Upper lobe of left lung (tissue), 4 donors: Measurements from ENCODE around the gene ZNF407.

ENCODE experiments used
- CTCF ChIP-seq, 6 experiments: fragments of 450-650 bp in 4 of 6; fragments of 200-600 bp in 2 of 6; sonication (generic) in 2 of 6; IDR thresholded peaks; one replicate each; pipeline ENCODE4 v1.5.1; 2016 to 2019; ENCODE audit warnings: antibody characterized with exemption in 6 of 6
- POLR2A ChIP-seq, 4 donors: fragments of 450-650 bp; IDR thresholded peaks; one replicate each; pipeline ENCODE4 v1.5.1; 2016 to 2017; ENCODE audit warnings: antibody characterized with exemption in 4 of 4, mild to moderate bottlenecking in 2 of 4
- POLR2AphosphoS5 ChIP-seq, 2 donors: sonication (generic); formaldehyde crosslinking; IDR thresholded peaks; one replicate each; pipeline ENCODE4 v1.5.1; 2017; ENCODE audit warnings: antibody characterized with exemption in 2 of 2

- TF ChIP-seq CTCF (IDR thresholded peaks at IDR 0.05), result no peak
- TF ChIP-seq POLR2A (IDR thresholded peaks at IDR 0.05), result no peak
- no peak for TF ChIP-seq POLR2AphosphoS5 (IDR thresholded peaks at IDR 0.05)
Measured at GRCh38 chr18:74849301-74849700, 251.6 kb downstream of the ZNF407 start.
